Omental fat pad (tissue), 4 donors: ENCODE results near the gene AOC2. TPM values are rescaled to one million over a fixed set of nuclear protein-coding genes. Genes with fewer than 3 reads are reported as not detected.
"Not testable (repeated sequence)": the region's sequence is repeated elsewhere in the genome, so short reads cannot be mapped to it uniquely, and the experiment has no call there.

ENCODE experiments used
- ATAC-seq: fragments of 150-250 bp; one replicate; pipeline ENCODE4 v1.9.1; 2016; ENCODE audit warnings: mild to moderate bottlenecking, moderate library complexity; ENCODE audit not compliant: low FRiP score
- DNase-seq: peaks from one replicate; pipeline ENCODE4 v3.0.0-alpha.2; 2019; ENCODE audit warnings: low spot score
- CTCF ChIP-seq, 3 donors: fragments of 450-650 bp; IDR thresholded peaks; one replicate each; pipeline ENCODE4 v1.5.1; 2016 to 2017; ENCODE audit warnings: antibody characterized with exemption in 3 of 3, mild to moderate bottlenecking in 3 of 3, moderate library complexity in 2 of 3
- small RNA-seq: library from RNA; depleted of rRNA; stranded (forward); fragments of <200 nt; gene quantifications from one replicate; pipeline ENCODE3, GENCODE V24; 2016
- total RNA-seq, 4 donors: library from RNA; depleted of rRNA; stranded (reverse); fragments of >200 nt; gene quantifications; one replicate each; pipeline ENCODE4 v1.1.0, GENCODE V29; 2016

The AOC2 gene
- total RNA-seq, 4 donors from 2014 or later = 3.2 to 12.5 (median 5.4) TPM

GRCh38 chr17:42898147-42898811, 53.9 kb downstream of the AOC2 start:
- TF ChIP-seq CTCF (IDR thresholded peaks at IDR 0.05) = no peak
- DNase-seq (no peak), ATAC-seq (no peak)

- not testable (repeated sequence) for ATAC-seq, DNase-seq
These were observed 55.6 kb downstream of the AOC2 start for GRCh38 chr17:42899981-42900380.

Small RNA genes lying within 50 kb of the gene (small RNA-seq; reads per million reads assigned to genes)
- gene MIR6781 (not detected), gene RNU6-287P (not detected)

Other genes with a start within 250 kb of the AOC2 start
- gene RETREG3, start 235.2 kb upstream of the AOC2 start, total RNA-seq = 10 to 100 TPM; 37.0 to 70.3 (median 55.5) TPM
- gene TUBG1, start 234.9 kb upstream of the AOC2 start, total RNA-seq = 10 to 100 TPM; 19.8 to 45.8 (median 27.1) TPM
- 10 to 100 TPM; 16.5 to 27.9 (median 20.0) TPM for gene TUBG2, start 185.3 kb upstream of the AOC2 start, total RNA-seq
- 10 to 100 TPM in 3 of 4 donors, 1 to 10 TPM in 1; 3.8 to 29.6 (median 12.1) TPM for gene PLEKHH3, start 167.6 kb upstream of the AOC2 start, total RNA-seq
- gene CCR10, start 162.7 kb upstream of the AOC2 start, total RNA-seq = 1 to 10 TPM in 3 of 4 donors, not detected in 1; 1.3 to 3.0 (median 1.9) TPM
- 1 to 10 TPM; 1.8 to 9.0 (median 4.2) TPM for gene CNTNAP1, start 162.0 kb upstream of the AOC2 start, total RNA-seq
- 10 to 100 TPM; 42.0 to 91.1 (median 50.9) TPM for gene EZH1, start 99.5 kb upstream of the AOC2 start, total RNA-seq
- gene RAMP2, start 83.4 kb upstream of the AOC2 start, total RNA-seq = 10 to 100 TPM; 51.3 to 90.6 (median 68.1) TPM
- gene VPS25, start 71.1 kb upstream of the AOC2 start, total RNA-seq = 10 to 100 TPM; 44.3 to 53.4 (median 48.4) TPM
- gene WNK4, start 64.0 kb upstream of the AOC2 start, total RNA-seq = 1 to 10 TPM in 2 of 4 donors, under 1 TPM in 2; 0.50 to 3.9 (median 1.4) TPM
- 10 to 100 TPM; 39.9 to 82.7 (median 71.2) TPM for gene COA3, start 45.9 kb upstream of the AOC2 start, total RNA-seq
- 1 to 10 TPM in 1 of 4 donors, under 1 TPM in 1, not detected in 2; 0.09 to 2.9 TPM for gene CNTD1, start 45.7 kb upstream of the AOC2 start, total RNA-seq
- 100 to 1,000 TPM in 1 of 4 donors, 10 to 100 TPM in 3; 75.0 to 118 (median 88.7) TPM for gene BECN1, start 20.3 kb upstream of the AOC2 start, total RNA-seq
- gene PSME3, start 11.2 kb upstream of the AOC2 start, total RNA-seq = 100 to 1,000 TPM in 1 of 4 donors, 10 to 100 TPM in 3; 72.1 to 122 (median 77.8) TPM
- gene AOC3, start 6.6 kb downstream of the AOC2 start, total RNA-seq = 100 to 1,000 TPM; 106 to 221 (median 175) TPM
- not detected for gene G6PC1, start 56.2 kb downstream of the AOC2 start, total RNA-seq
- 10 to 100 TPM; 17.8 to 36.0 (median 20.2) TPM for gene AARSD1, start 119.9 kb downstream of the AOC2 start, total RNA-seq
- 1 to 10 TPM in 1 of 4 donors, not detected in 3; 1.2 TPM for gene PTGES3L, start 135.5 kb downstream of the AOC2 start, total RNA-seq
- gene RUNDC1, start 136.0 kb downstream of the AOC2 start, total RNA-seq = 10 to 100 TPM in 2 of 4 donors, 1 to 10 TPM in 2; 8.5 to 12.4 (median 10.6) TPM
- gene RPL27, start 153.8 kb downstream of the AOC2 start, total RNA-seq = 1,000 to 10,000 TPM in 3 of 4 donors, 100 to 1,000 TPM in 1; 852 to 1,453 (median 1,237) TPM
- gene IFI35, start 162.2 kb downstream of the AOC2 start, total RNA-seq = 100 to 1,000 TPM in 1 of 4 donors, 10 to 100 TPM in 3; 29.1 to 108 (median 34.4) TPM
- 100 to 1,000 TPM; 147 to 304 (median 233) TPM for gene VAT1, start 177.8 kb downstream of the AOC2 start, total RNA-seq
- gene RND2, start 180.7 kb downstream of the AOC2 start, total RNA-seq = 1 to 10 TPM in 1 of 4 donors, under 1 TPM in 3; 0.25 to 1.1 (median 0.64) TPM